ENCODE data around the gene NR2C1. TPM values are rescaled to one million over a fixed set of nuclear protein-coding genes. Genes with fewer than 3 reads are reported as not detected.
"Not testable (repeated sequence)": the region's sequence is repeated elsewhere in the genome, so short reads cannot be mapped to it uniquely, and the experiment has no call there.

The NR2C1 gene
- total RNA-seq, 2 donors from 2014 or later: 16.2 to 28.8 TPM

DNA sequence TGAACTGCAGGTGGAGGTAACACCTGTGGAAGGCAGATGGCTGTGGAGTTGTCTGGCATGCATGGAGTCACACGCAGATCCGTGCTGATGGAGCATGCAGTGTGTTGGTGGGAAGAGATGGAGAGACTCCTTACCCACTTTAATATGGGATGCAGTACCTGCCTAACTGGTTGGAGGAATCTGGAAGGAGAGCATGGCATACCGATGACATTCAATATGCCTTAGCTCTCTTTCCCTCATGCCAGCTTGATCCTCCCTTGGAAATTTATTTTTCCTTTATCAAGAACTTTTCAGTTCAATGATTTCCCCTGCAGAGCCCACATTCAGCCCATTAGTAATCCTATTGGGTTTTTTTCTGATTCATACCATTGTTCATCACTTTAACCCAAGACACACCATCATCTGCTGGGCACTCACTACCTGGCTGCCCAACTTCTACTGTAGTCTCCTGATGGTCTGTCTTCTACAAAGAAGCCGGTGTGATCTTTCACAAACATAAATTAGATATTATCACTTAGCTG lies 25.9 kb upstream of the NR2C1 start:
- no peak for ATAC-seq
- 95 to 99% methylated on average over 4 of the region's 4 CpGs for WGBS, 2 donors
- Histone ChIP-seq H3K27me3 (no peaks in the 10 kb centered on the region), H3K27ac (no peak overlapping the region), H3K4me3 (no peak overlapping the region), H3K4me1 (peaks cover 26% of the 10 kb centered on the region), H3K9me3 (no peaks in the 10 kb centered on the region), H3K36me3 (replicated peaks in 1 of 2; ENCODE audit: insufficient read depth in 1 of 2, low read depth in 2 of 2) (peaks cover 0 to 3% of the 10 kb centered on the region in 2 donors)
- intact Hi-C loops (cut with DNase I): no loop called here
- no peak for TF ChIP-seq POLR2A (IDR thresholded peaks at IDR 0.05)
- TF ChIP-seq, protein P1, sequence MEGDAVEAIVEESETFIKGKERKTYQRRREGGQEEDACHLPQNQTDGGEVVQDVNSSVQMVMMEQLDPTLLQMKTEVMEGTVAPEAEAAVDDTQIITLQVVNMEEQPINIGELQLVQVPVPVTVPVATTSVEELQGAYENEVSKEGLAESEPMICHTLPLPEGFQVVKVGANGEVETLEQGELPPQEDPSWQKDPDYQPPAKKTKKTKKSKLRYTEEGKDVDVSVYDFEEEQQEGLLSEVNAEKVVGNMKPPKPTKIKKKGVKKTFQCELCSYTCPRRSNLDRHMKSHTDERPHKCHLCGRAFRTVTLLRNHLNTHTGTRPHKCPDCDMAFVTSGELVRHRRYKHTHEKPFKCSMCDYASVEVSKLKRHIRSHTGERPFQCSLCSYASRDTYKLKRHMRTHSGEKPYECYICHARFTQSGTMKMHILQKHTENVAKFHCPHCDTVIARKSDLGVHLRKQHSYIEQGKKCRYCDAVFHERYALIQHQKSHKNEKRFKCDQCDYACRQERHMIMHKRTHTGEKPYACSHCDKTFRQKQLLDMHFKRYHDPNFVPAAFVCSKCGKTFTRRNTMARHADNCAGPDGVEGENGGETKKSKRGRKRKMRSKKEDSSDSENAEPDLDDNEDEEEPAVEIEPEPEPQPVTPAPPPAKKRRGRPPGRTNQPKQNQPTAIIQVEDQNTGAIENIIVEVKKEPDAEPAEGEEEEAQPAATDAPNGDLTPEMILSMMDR (IDR thresholded peaks at IDR 0.05): no peak
- no peak for DNase-seq

DNA sequence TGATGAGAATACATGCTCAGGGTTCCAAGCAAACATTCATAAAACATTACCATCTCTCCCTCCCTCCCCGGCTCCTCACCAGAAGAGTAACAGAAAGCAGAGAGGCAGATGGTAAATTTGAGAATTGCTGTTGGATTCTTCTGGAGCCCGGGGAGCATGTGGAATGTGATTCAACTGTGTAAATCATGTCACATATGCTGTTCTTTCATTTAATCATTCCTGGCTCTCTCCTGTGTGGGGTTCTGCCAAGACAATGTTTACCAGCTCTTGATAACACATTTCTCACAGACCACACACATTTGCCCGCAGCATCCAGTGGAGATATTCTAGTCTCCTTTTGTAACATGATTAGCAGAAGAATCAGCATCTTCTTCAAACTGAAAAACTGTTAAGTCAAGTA lies 23.4 kb upstream of the NR2C1 start:
- peak; percentile 86 for ATAC-seq

DNA sequence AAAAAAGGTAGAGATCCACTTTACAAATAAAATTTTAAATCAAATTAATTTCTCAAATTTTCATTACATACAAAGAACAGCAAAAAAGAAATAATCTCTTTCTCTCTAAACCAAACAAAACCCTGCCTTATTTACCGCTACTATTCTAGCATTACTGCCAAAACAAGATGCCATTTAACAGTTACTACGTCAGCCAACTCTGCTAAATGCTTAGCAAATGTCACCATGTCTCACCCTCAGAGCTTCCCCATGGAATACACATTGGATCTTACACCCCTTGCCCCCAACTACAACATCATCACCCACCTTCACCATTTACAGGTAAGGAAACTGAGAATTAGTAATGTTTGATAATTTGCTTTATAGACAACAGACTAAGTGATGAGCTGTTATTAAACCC lies 23.0 kb upstream of the NR2C1 start:
- H3K36me3 ChIP-seq (replicated peaks in 1 of 2; ENCODE audit: insufficient read depth in 1 of 2, low read depth in 2 of 2): peaks cover 4 to 13% of the 10 kb centered on the region in 2 donors
- WGBS, 2 donors: 30 to 40% methylated on average over 2 of the region's 2 CpGs
- peaks cover 26% of the 10 kb centered on the region for H3K4me1 ChIP-seq
- no peak overlapping the region for H3K4me3 ChIP-seq
- no peaks in the 10 kb centered on the region for H3K9me3 ChIP-seq
- intact Hi-C loops (cut with DNase I): no loop called here
- H3K27ac ChIP-seq: peak overlapping the region in 3 of 4 donors; percentile 3 to 55 (median 27)
- no peaks in the 10 kb centered on the region for H3K27me3 ChIP-seq
- ATAC-seq (no peak), DNase-seq (no peak)
- TF ChIP-seq, protein P1 (IDR thresholded peaks at IDR 0.05): no peak
- TF ChIP-seq POLR2A (IDR thresholded peaks at IDR 0.05): no peak

More for the DNA sequence above, 23.4 kb upstream of the NR2C1 start:
- 7 to 11% methylated on average over 3 of the region's 3 CpGs for WGBS, 2 donors
- Histone ChIP-seq H3K36me3 (replicated peaks in 1 of 2; ENCODE audit: insufficient read depth in 1 of 2, low read depth in 2 of 2) (peaks cover 4 to 8% of the 10 kb centered on the region in 2 donors), H3K27me3 (no peaks in the 10 kb centered on the region), H3K9me3 (no peaks in the 10 kb centered on the region), H3K27ac (peak overlapping the region in 3 of 4 donors; percentile 3 to 55 (median 55)), H3K4me3 (no peak overlapping the region), H3K4me1 (peaks cover 26% of the 10 kb centered on the region)
- intact Hi-C loops (cut with DNase I): no loop called here
- DNase-seq: peak; percentile 39 to 73 (median 62)
- TF ChIP-seq, protein P1 (IDR thresholded peaks at IDR 0.05): no peak
- no peak for TF ChIP-seq POLR2A (IDR thresholded peaks at IDR 0.05)

DNA sequence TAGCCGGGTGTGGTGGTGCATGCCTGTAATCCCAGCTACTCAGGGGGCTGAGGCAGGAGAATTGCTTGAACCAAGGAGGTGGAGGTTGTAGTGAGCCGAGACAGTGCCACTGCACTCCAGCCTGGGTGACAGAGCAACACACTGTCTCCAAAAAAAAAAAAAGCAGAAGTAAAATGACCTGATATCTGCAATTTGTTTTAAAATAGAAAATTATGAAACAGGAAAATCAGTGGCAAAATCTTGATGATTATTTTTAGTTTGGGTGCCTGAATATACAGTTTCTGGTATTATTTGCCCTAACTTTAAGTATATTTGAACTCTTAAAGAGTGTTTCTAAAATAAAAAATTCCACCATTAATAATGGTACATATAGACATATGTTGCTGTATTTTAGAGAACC lies 22.4 kb upstream of the NR2C1 start:
- Histone ChIP-seq H3K36me3 (replicated peaks in 1 of 2; ENCODE audit: insufficient read depth in 1 of 2, low read depth in 2 of 2) (peaks cover 4 to 15% of the 10 kb centered on the region in 2 donors), H3K4me1 (peaks cover 26% of the 10 kb centered on the region)
- WGBS, 2 donors: 77 to 89% methylated on average over 2 of the region's 2 CpGs
- ATAC-seq; DNase-seq; H3K4me3 ChIP-seq; intact Hi-C loops (cut with DNase I); H3K27ac ChIP-seq; H3K9me3 ChIP-seq; H3K27me3 ChIP-seq: not testable (repeated sequence)

DNA sequence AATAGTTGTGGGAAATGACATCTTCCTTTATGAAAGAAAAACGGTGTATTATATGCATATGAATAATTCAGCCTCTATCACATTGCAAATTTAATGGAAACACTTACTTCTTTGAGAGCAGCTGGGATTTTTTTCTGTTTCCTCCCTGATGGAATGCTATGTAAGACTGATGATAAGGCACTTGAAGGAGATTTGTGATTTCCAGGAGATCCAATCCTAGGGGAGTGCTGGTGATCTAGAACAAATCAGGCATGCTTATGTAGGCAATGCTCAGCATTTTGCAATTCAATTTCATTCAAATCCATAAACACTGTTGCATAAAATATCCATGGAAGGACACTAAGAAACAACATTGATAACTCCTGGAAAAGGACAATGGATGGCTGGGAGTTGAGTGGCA lies 16.0 kb upstream of the NR2C1 start:
- H3K9me3 ChIP-seq: no peaks in the 10 kb centered on the region
- H3K36me3 ChIP-seq (replicated peaks in 1 of 2; ENCODE audit: insufficient read depth in 1 of 2, low read depth in 2 of 2): peaks cover 4 to 19% of the 10 kb centered on the region in 2 donors
- WGBS, 2 donors: 68 to 81% methylated on average over 1 of the region's 1 CpG
- TF ChIP-seq POLR2A (IDR thresholded peaks at IDR 0.05): no peak
- TF ChIP-seq, protein P1 (IDR thresholded peaks at IDR 0.05): no peak
- intact Hi-C loops (cut with DNase I): no loop called here
- H3K27me3 ChIP-seq: no peaks in the 10 kb centered on the region
- no peak overlapping the region for H3K4me3 ChIP-seq
- H3K4me1 ChIP-seq: peaks cover under 1% of the 10 kb centered on the region
- DNase-seq: no peak
- no peak overlapping the region for H3K27ac ChIP-seq
- no peak for ATAC-seq

Measured in body of pancreas (tissue), 4 donors.